Ovary (tissue), 9 donors: ENCODE results near the gene NT5M. TPM values are rescaled to one million over a fixed set of nuclear protein-coding genes. Genes with fewer than 3 reads are reported as not detected.

Experiments used
- DNase-seq, 5 donors: peaks; one replicate each; pipeline ENCODE4 v3.0.0-alpha.2; 2019 to 2020
- H3K27ac ChIP-seq, 2 donors: fragments of 200-600 bp; one replicate each; pipeline versions ENCODE4 v1.5.1 to v1.8.0; 2019 to 2022
- H3K27me3 ChIP-seq: fragments of 200-600 bp; one replicate; pipeline ENCODE4 v1.8.0; 2022
- H3K36me3 ChIP-seq: fragments of 200-600 bp; sonication (generic); one replicate; pipeline ENCODE4 v1.5.1; 2019
- H3K4me1 ChIP-seq: one replicate; pipeline ENCODE4 v1.8.1; 2013; ENCODE audit warnings: mild to moderate bottlenecking, moderate library complexity; ENCODE audit not compliant: insufficient read depth
- H3K4me3 ChIP-seq: fragments of 200-600 bp; sonication (generic); one replicate; pipeline ENCODE4 v1.5.1; 2017
- H3K9me3 ChIP-seq, 2 donors: fragments of 200-600 bp in 1 of 2; sonication (generic) in 1 of 2; one replicate each; pipeline versions ENCODE4 v1.5.1 to v1.8.1; 2013 to 2019; ENCODE audit warnings: mild to moderate bottlenecking in 1 of 2, moderate library complexity in 1 of 2
- CTCF ChIP-seq, 3 donors: fragments of 450-650 bp in 2 of 3; fragments of 200-600 bp in 1 of 3; IDR thresholded peaks; one replicate each; pipeline versions ENCODE4 v1.5.1 to v1.8.0; 2016 to 2022; ENCODE audit warnings: antibody characterized with exemption in 3 of 3, mild to moderate bottlenecking in 1 of 3
- EP300 ChIP-seq: sonication (generic); formaldehyde crosslinking; IDR thresholded peaks from one replicate; pipeline ENCODE4 v1.6.1; 2017; ENCODE audit warnings: antibody characterized with exemption
- POLR2A ChIP-seq: fragments of 450-650 bp; IDR thresholded peaks from one replicate; pipeline ENCODE4 v1.6.1; 2017; ENCODE audit warnings: antibody characterized with exemption, mild to moderate bottlenecking, moderate library complexity
- WGBS, 3 donors: extraction: QIAGEN DNeasy Blood & Tissue Kit in 1 of 3; methylation state at CpG; one replicate each; pipeline versions ENCODE4 v1.1.5 to v1.1.7; 2013 to 2017; 5-methylcytosine and 5-hydroxymethylcytosine counted together
- intact Hi-C, 4 donors: fragments of 100-400 bp; cut with DNase I; formaldehyde crosslinking; loops; one replicate each; pipeline versions ENCODE4 v1.11.0 to v1.15.1; 2022 to 2023
- polyA plus RNA-seq, 2 donors: library from polyadenylated mRNA; stranded (reverse); fragments of 200-250 nt in 1 of 2; fragments of 350-450 nt in 1 of 2; fragmentation: Illumina TruSeq in 1 of 2; extraction: RNeasy Lipid Tissue Mini Kit (QIAGEN cat#74804) in 1 of 2; gene quantifications; one replicate each; pipeline ENCODE4 v1.2.3, GENCODE V29; 2013 to 2014
- total RNA-seq, 7 donors: library from RNA; depleted of rRNA in 2 of 7; stranded (reverse); fragments of >200 nt in 2 of 7; fragmentation: NEBNext Ultra II Directional in 3 of 7; extraction: Animal tissue kit (Norgen Biotek cat#: 25700) in 3 of 7; gene quantifications; one replicate each; pipeline versions ENCODE4 v1.1.0 to v1.2.4, GENCODE V29; 2016 to 2023
- donor health status: DM: no; HTN: no; CAD: no; lungs with moderate emphysema.
- donor health status: DM: no; HTN: no; CAD: no.
- donor health status: Bipolar disorder and iron deficiency.
- donor health status: DM: yes; HTN: yes; CAD: no.
- donor health status: DM: no; HTN: no; CAD: no.
- donor health status: DM: yes; HTN: yes; CAD: no.

NT5M gene
- total and polyA plus RNA-seq, 9 donors = 0.53 to 6.6 (median 4.9) TPM

GRCh38 chr17:17359271-17359670 lies 56.1 kb downstream of the NT5M start:
- H3K9me3 ChIP-seq = no peaks in the 10 kb centered on the region
- H3K4me3 ChIP-seq = no peak overlapping the region
- no peak overlapping the region for H3K27ac ChIP-seq
- WGBS, 3 donors = 80 to 82% (median 82%) methylated on average over 2 of the region's 2 CpGs
- H3K36me3 ChIP-seq = no peaks in the 10 kb centered on the region
- no peak for DNase-seq
- no peaks in the 10 kb centered on the region for H3K27me3 ChIP-seq
- H3K4me1 ChIP-seq = no peaks in the 10 kb centered on the region
- intact Hi-C loops = loop anchor here in 2 of 4 donors (10.0 kb wide), 2 partner anchors 136 to 456 kb away; partner anchors contain the start of gene RASD1 (in 2 of the 2)
- no peak for TF ChIP-seq POLR2A
- no peak for TF ChIP-seq EP300
- no peak for TF ChIP-seq CTCF (IDR thresholded peaks at IDR 0.05)

DNA sequence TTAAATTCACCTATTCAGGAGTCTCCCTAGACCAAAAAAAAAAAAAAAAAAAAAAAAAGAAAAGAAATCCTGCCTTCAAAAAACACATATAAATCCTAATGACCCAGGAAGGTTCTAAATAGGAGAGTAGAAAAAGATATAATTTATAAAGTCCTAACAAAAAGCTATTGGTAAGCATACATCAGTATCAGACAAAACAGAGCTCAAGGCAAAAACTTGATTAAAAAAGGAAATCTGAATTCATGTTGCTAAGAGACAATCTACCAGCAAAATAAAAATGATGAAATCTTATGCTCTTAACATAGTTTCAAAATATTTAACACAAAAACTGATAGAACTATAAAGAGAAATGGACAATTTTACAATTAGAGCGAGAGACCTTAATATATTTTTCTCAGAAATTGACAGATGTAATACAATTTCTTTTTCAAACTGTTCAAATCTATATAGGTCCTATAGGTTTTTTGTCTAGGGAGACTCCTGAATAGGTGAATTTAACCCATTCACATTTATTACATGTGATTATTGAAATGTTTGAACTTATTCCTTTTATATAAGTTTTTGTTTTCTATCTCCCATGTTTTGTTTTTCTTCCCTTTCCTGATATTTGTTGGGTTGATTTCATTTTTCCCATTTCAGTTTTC lies 57.0 kb downstream of the NT5M start:
- DNase-seq = no peak
- H3K4me1 ChIP-seq = no peaks in the 10 kb centered on the region
- 88 to 92% (median 91%) methylated on average over 1 of the region's 1 CpG for WGBS, 3 donors

GRCh38 chr17:17361543-17361866 lies 58.3 kb downstream of the NT5M start:
- H3K36me3 ChIP-seq = no peaks in the 10 kb centered on the region
- DNase-seq = no peak
- H3K9me3 ChIP-seq = peaks cover 0 to 4% of the 10 kb centered on the region in 2 donors
- H3K4me3 ChIP-seq = no peak overlapping the region
- no peaks in the 10 kb centered on the region for H3K4me1 ChIP-seq
- no peak overlapping the region for H3K27ac ChIP-seq
- 65 to 79% (median 69%) methylated on average over 5 of the region's 5 CpGs for WGBS, 3 donors
- intact Hi-C loops = no loop called here
- TF ChIP-seq CTCF (IDR thresholded peaks at IDR 0.05) = no peak
- no peak for TF ChIP-seq POLR2A
- TF ChIP-seq EP300 = no peak
- no peaks in the 10 kb centered on the region for H3K27me3 ChIP-seq

More for the DNA sequence above, 57.0 kb downstream of the NT5M start:
- no peak overlapping the region for H3K27ac ChIP-seq
- H3K36me3 ChIP-seq = no peaks in the 10 kb centered on the region
- intact Hi-C loops = no loop called here
- H3K9me3 ChIP-seq = no peaks in the 10 kb centered on the region
- no peaks in the 10 kb centered on the region for H3K27me3 ChIP-seq
- H3K4me3 ChIP-seq = no peak overlapping the region
- TF ChIP-seq POLR2A = no peak
- no peak for TF ChIP-seq EP300
- no peak for TF ChIP-seq CTCF (IDR thresholded peaks at IDR 0.05)

DNA sequence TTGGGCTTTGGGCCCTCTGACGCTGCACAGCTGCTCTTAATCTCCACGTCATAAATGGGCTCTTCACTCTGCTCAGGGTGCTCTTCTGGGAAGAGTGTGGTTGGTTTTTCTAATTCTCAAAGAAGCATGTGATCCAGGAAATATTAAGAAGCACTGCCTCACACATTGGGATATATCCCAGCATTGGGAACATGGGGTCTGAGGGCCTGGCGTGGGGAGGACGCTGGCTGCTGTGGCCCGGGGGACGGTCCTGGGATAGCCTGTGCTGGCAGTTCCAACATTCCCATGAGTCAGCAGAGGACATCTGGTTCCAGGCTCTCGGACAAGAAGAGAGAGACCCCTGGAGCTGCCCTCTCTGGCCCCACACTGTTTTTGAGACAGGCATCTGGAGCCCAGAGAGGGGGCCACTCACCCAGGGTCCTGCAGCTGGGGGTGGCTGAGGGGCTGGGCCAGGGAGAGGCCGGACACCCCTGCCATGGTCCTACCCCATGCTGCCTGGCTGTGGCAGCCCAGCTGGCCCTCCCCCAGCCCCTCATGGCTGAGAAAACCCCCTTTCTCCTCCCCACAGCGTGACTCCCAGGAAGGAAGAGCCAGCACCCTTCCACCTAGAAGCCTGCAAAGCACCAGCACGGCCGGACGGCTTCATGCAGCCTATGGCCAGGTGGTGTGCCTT lies 58.8 kb downstream of the NT5M start:
- Histone ChIP-seq H3K4me3 (no peak overlapping the region), H3K27me3 (no peaks in the 10 kb centered on the region), H3K9me3 (peaks cover 0 to 4% of the 10 kb centered on the region in 2 donors), H3K36me3 (no peaks in the 10 kb centered on the region), H3K27ac (no peak overlapping the region), H3K4me1 (no peaks in the 10 kb centered on the region)
- 59 to 67% (median 65%) methylated on average over 12 of the region's 12 CpGs for WGBS, 3 donors
- TF ChIP-seq POLR2A (no peak), EP300 (no peak), CTCF (IDR thresholded peaks at IDR 0.05) (no peak)
- intact Hi-C loops = no loop called here
- no peak for DNase-seq
